HTERT RPE-1 (cell line): ENCODE measurements around the gene POLRMT.
"Not testable (repeated sequence)": the region's sequence is repeated elsewhere in the genome, so short reads cannot be mapped to it uniquely, and the experiment has no call there.

Experiments used
- in situ Hi-C: fragments of 300-500 bp; cut with MboI; formaldehyde crosslinking; loops from 4 replicates; pipeline ENCODE4 v1.14.3; 2020; ENCODE audit warnings: low sequenced_read_pairs

The POLRMT gene

GRCh38 chr19:595326-596262 lies 37.7 kb downstream of the POLRMT start:
- in situ Hi-C loops, result no loop called here

- in situ Hi-C loops, result no loop called here
Observed at GRCh38 chr19:594265-594870, 39.0 kb downstream of the POLRMT start.

- in situ Hi-C loops, result no loop called here
Observed at GRCh38 chr19:593505-593904, 39.8 kb downstream of the POLRMT start.

GRCh38 chr19:593055-593454 lies 40.3 kb downstream of the POLRMT start:
- in situ Hi-C loops, result no loop called here

GRCh38 chr19:592101-592500 lies 41.2 kb downstream of the POLRMT start:
- in situ Hi-C loops, result no loop called here

GRCh38 chr19:591099-591958 lies 42.0 kb downstream of the POLRMT start:
- in situ Hi-C loops, result no loop called here

- in situ Hi-C loops, result no loop called here
Observed at GRCh38 chr19:590750-591098, 42.6 kb downstream of the POLRMT start.

GRCh38 chr19:590396-590745 lies 43.0 kb downstream of the POLRMT start:
- in situ Hi-C loops, result no loop called here

GRCh38 chr19:589693-590395 lies 43.5 kb downstream of the POLRMT start, which contains the start of gene HCN2:
Gene HCN2, plus strand, starts transcription at chr19:589881. Its CDS starts 65 bp downstream, at chr19:589946.
- in situ Hi-C loops, result no loop called here

- in situ Hi-C loops, result no loop called here
Observed at GRCh38 chr19:588741-589692, 44.3 kb downstream of the POLRMT start.

- in situ Hi-C loops, result no loop called here
Observed at GRCh38 chr19:588093-588740, 45.1 kb downstream of the POLRMT start.

- in situ Hi-C loops, result no loop called here
Observed at GRCh38 chr19:585551-586110, 47.7 kb downstream of the POLRMT start.

GRCh38 chr19:585146-585545 lies 48.2 kb downstream of the POLRMT start:
- in situ Hi-C loops, result not testable (repeated sequence)

GRCh38 chr19:584240-585001 lies 48.9 kb downstream of the POLRMT start:
- in situ Hi-C loops, result no loop called here

- in situ Hi-C loops, result no loop called here
Observed at GRCh38 chr19:583968-584239, 49.4 kb downstream of the POLRMT start.

- in situ Hi-C loops, result no loop called here
Observed at GRCh38 chr19:583198-583967, 50.0 kb downstream of the POLRMT start.

- in situ Hi-C loops, result no loop called here
Observed at GRCh38 chr19:582497-583197, 50.7 kb downstream of the POLRMT start.
